GM11168 (cell line): ENCODE data around the gene AHNAK.

ENCODE experiments used
- in situ Hi-C: fragments of 300-500 bp; cut with MboI; formaldehyde crosslinking; loops from one replicate; pipeline ENCODE4 v1.12.0; 2022; ENCODE audit warnings: low sequenced_read_pairs; ENCODE audit not compliant: unreplicated experiment

Gene AHNAK

GRCh38 chr11:62443390-62444235, 103.0 kb downstream of the AHNAK start:
- in situ Hi-C loops = no loop called here

GRCh38 chr11:62439785-62440602, 106.6 kb downstream of the AHNAK start:
- in situ Hi-C loops = no loop called here

GRCh38 chr11:62438641-62439040, 108.0 kb downstream of the AHNAK start:
- in situ Hi-C loops = no loop called here

GRCh38 chr11:62437616-62438015, 109.0 kb downstream of the AHNAK start:
- in situ Hi-C loops = no loop called here

- in situ Hi-C loops = no loop called here
These were observed 110.6 kb downstream of the AHNAK start for GRCh38 chr11:62435846-62436660.

GRCh38 chr11:62433904-62434276, 112.7 kb downstream of the AHNAK start:
- in situ Hi-C loops = no loop called here

- in situ Hi-C loops = no loop called here
These were observed 113.3 kb downstream of the AHNAK start for GRCh38 chr11:62433141-62433903.

- in situ Hi-C loops = no loop called here
These were observed 113.9 kb downstream of the AHNAK start for GRCh38 chr11:62432695-62433094.

GRCh38 chr11:62431171-62431901, 115.3 kb downstream of the AHNAK start:
- in situ Hi-C loops = no loop called here

- in situ Hi-C loops = no loop called here
These were observed 116.2 kb downstream of the AHNAK start for GRCh38 chr11:62430425-62430824.

GRCh38 chr11:62428871-62429560, 117.6 kb downstream of the AHNAK start:
- in situ Hi-C loops = no loop called here

- in situ Hi-C loops = no loop called here
These were observed 118.9 kb downstream of the AHNAK start for GRCh38 chr11:62427630-62428233.

GRCh38 chr11:62423012-62423411, 123.6 kb downstream of the AHNAK start:
- in situ Hi-C loops = no loop called here

- in situ Hi-C loops = no loop called here
These were observed 124.6 kb downstream of the AHNAK start for GRCh38 chr11:62421996-62422395.

- in situ Hi-C loops = no loop called here
These were observed 125.7 kb downstream of the AHNAK start for GRCh38 chr11:62420882-62421281.

- in situ Hi-C loops = no loop called here
These were observed 126.7 kb downstream of the AHNAK start for GRCh38 chr11:62419943-62420342.

- in situ Hi-C loops = no loop called here
These were observed 127.2 kb downstream of the AHNAK start for GRCh38 chr11:62419314-62419929.

- in situ Hi-C loops = no loop called here
These were observed 127.9 kb downstream of the AHNAK start, which contains the start of gene SCGB1A1 for GRCh38 chr11:62418733-62419132. Gene SCGB1A1 (plus strand): TSS chr11:62419033. CDS start chr11:62419096, 63 bp downstream.
